CD4-positive, alpha-beta memory T cell (primary cell): ENCODE data around the gene TEAD3. TPM values are rescaled to one million over a fixed set of nuclear protein-coding genes. Genes with fewer than 3 reads are reported as not detected.
A peak's percentile ranks its signal among the peaks of the same experiment; 100 is the strongest.

Experiments used
- CTCF ChIA-PET: fragments of 350-600 bp; sonication (Branson Sonifier 250); formaldehyde crosslinking; loops from one replicate; lab custom pipeline; 2021; ENCODE audit warnings: inconsistent platforms; ENCODE audit not compliant: partially characterized antibody; lab: Charles Lee
- POLR2A ChIA-PET: fragments of 350-600 bp; sonication (Branson Sonifier 250); formaldehyde crosslinking; loops from one replicate; lab custom pipeline; 2021; ENCODE audit not compliant: partially characterized antibody; lab: Charles Lee
- DNase-seq, 5 donors: peaks; one replicate each; pipeline versions ENCODE4 v3.0.0 to v3.0.0-alpha.2; 2020 to 2022; ENCODE audit warnings: mixed read lengths in 1 of 5
- H3K27ac ChIP-seq: one replicate; pipeline ENCODE4 v1.7.0; 2013; ENCODE audit warnings: low read depth, low read length
- H3K27me3 ChIP-seq: 2 replicates; pipeline ENCODE4 v1.7.0; 2013; ENCODE audit warnings: mild to moderate bottlenecking, low read length, moderate library complexity; ENCODE audit not compliant: insufficient read depth
- H3K36me3 ChIP-seq: 2 replicates; pipeline ENCODE4 v1.7.0; 2013; ENCODE audit warnings: mild to moderate bottlenecking, low read length, moderate library complexity; ENCODE audit not compliant: insufficient read depth
- H3K4me1 ChIP-seq: 2 replicates; pipeline ENCODE4 v1.7.0; 2013; ENCODE audit warnings: mild to moderate bottlenecking, low read length, moderate library complexity; ENCODE audit not compliant: insufficient read depth
- H3K4me3 ChIP-seq, 2 donors: one replicate each; pipeline ENCODE4 v1.7.0; 2013; ENCODE audit warnings: low read length in 2 of 2, mild to moderate bottlenecking in 1 of 2
- H3K9me3 ChIP-seq, 2 donors: one replicate each; pipeline ENCODE4 v1.7.0; 2013; ENCODE audit warnings: low read length in 2 of 2, control low read depth in 1 of 2; ENCODE audit not compliant: control insufficient read depth in 1 of 2
- H3K27ac Mint-ChIP-seq, 7 donors: one replicate each; pipeline ENCODE4 v1.8.0; 2020 to 2021; ENCODE audit warnings: mixed read lengths in 7 of 7, mild to moderate bottlenecking in 6 of 7, inconsistent platforms in 3 of 7, moderate library complexity in 3 of 7
- H3K27me3 Mint-ChIP-seq, 2 donors: one replicate each; pipeline ENCODE4 v1.8.0; 2020 to 2021; ENCODE audit warnings: mixed read lengths in 2 of 2
- H3K36me3 Mint-ChIP-seq, 2 donors: one replicate each; pipeline ENCODE4 v1.8.0; 2020 to 2021; ENCODE audit warnings: mixed read lengths in 2 of 2, inconsistent platforms in 1 of 2, mild to moderate bottlenecking in 1 of 2
- H3K4me1 Mint-ChIP-seq, 4 donors: one replicate each; pipeline ENCODE4 v1.8.0; 2020 to 2021; ENCODE audit warnings: mixed read lengths in 4 of 4, mild to moderate bottlenecking in 1 of 4
- H3K4me3 Mint-ChIP-seq, 8 donors: one replicate each; pipeline ENCODE4 v1.8.0; 2020 to 2021; ENCODE audit warnings: mixed read lengths in 8 of 8, mild to moderate bottlenecking in 7 of 8, moderate library complexity in 6 of 8, inconsistent platforms in 3 of 8
- H3K9me3 Mint-ChIP-seq, 8 donors: one replicate each; pipeline ENCODE4 v1.8.0; 2020 to 2021; ENCODE audit warnings: mixed read lengths in 8 of 8, mild to moderate bottlenecking in 5 of 8, inconsistent platforms in 3 of 8, moderate library complexity in 1 of 8
- intact Hi-C: fragments of 100-400 bp; cut with micrococcal nuclease; formaldehyde crosslinking; loops from one replicate; pipeline ENCODE4 v1.15.1; 2023
- polyA plus RNA-seq, 2 donors: library from polyadenylated mRNA; unstranded; fragments of 300-500 nt; fragmentation: Illumina TruSeq; gene quantifications; one replicate each; pipeline ENCODE4 v1.2.3, GENCODE V29; 2021
- total RNA-seq, 2 experiments: library from RNA; stranded (reverse); gene quantifications; one replicate each; pipeline ENCODE4 v1.2.3, GENCODE V29; 2021

TEAD3 gene
- total and polyA plus RNA-seq, 4 experiments from 2014 or later, result 0.08 to 0.20 TPM; not detected in 2

DNA sequence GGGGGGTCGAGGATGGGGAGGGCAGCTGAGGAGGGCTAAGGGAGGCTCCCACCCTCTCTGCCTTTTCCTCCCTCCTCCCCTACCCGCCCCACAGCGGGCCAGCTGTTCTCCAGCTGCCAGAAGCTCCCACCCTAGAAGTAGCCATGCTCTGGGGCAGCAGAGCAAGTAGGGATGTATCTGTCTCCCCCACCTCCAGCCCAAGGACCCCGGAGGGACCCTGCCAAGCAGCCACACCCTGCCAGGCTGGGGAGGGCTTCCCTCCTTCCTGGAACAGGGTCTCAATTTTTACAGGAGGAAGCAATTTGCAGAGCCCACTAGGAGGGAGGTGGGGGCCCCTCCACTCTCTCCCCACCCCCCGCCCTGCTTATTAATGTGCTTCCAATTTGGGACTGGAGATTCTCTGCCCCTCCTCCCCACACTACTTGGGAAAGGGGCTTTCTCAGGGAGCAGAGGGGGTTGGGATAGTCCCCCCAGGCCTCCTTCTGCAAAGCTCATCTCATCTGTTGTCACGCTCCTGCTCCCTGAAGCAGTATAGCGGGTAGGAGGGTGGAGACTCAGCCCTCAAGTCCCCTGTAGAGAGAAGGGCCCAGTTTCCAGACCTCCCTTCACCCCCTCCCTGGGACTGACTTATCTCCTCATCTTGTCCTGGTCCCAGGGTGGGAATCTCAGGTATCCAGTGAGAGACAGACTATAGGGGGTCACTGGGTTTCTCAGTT, 4.5 kb downstream of the TEAD3 start:
- Histone ChIP-seq H3K27ac (no peak overlapping the region), H3K36me3 (no peaks in the 10 kb centered on the region), H3K27me3 (no peaks in the 10 kb centered on the region), H3K4me3 (no peak overlapping the region), H3K4me1 (no peaks in the 10 kb centered on the region), H3K9me3 (no peaks in the 10 kb centered on the region)
- no peak for DNase-seq
- no peaks in the 10 kb centered on the region for H3K36me3 Mint-ChIP-seq
- no peak overlapping the region for H3K4me3 Mint-ChIP-seq
- POLR2A ChIA-PET, result interaction anchor here (1.1 kb wide), 1 partner anchor 19 kb away, joined by 3 read pairs; no protein-coding TSS in a partner anchor
- no peaks in the 10 kb centered on the region for H3K27me3 Mint-ChIP-seq
- peaks cover 10 to 25% (median 14%) of the 10 kb centered on the region in 4 donors for H3K4me1 Mint-ChIP-seq
- no peaks in the 10 kb centered on the region for H3K9me3 Mint-ChIP-seq
- peak overlapping the region in 1 of 7 donors; percentile 10 for H3K27ac Mint-ChIP-seq
- CTCF ChIA-PET, result no interaction called here
- intact Hi-C loops, result no loop called here

GRCh38 chr6:35491558-35492257, 5.2 kb downstream of the TEAD3 start:
- Histone ChIP-seq H3K27me3 (no peaks in the 10 kb centered on the region), H3K36me3 (no peaks in the 10 kb centered on the region), H3K4me3 (no peak overlapping the region), H3K9me3 (no peaks in the 10 kb centered on the region), H3K27ac (no peak overlapping the region), H3K4me1 (no peaks in the 10 kb centered on the region)
- H3K4me3 Mint-ChIP-seq, result no peak overlapping the region
- no peak overlapping the region for H3K27ac Mint-ChIP-seq
- no peaks in the 10 kb centered on the region for H3K27me3 Mint-ChIP-seq
- intact Hi-C loops, result no loop called here
- H3K4me1 Mint-ChIP-seq, result peaks cover 10 to 25% (median 14%) of the 10 kb centered on the region in 4 donors
- POLR2A ChIA-PET, result interaction anchor here (0.6 to 1.1 kb wide), 2 partner anchors 18 to 22 kb away, joined by 3 read pairs; no protein-coding TSS in a partner anchor
- CTCF ChIA-PET, result no interaction called here
- H3K36me3 Mint-ChIP-seq, result no peaks in the 10 kb centered on the region
- DNase-seq, result no peak
- H3K9me3 Mint-ChIP-seq, result no peaks in the 10 kb centered on the region

- POLR2A ChIA-PET, result interaction anchor here (0.6 to 1.1 kb wide), 2 partner anchors 18 to 22 kb away, joined by 3 read pairs; no protein-coding TSS in a partner anchor
- Mint-ChIP-seq H3K4me3 (no peak overlapping the region), H3K27me3 (no peaks in the 10 kb centered on the region), H3K9me3 (no peaks in the 10 kb centered on the region), H3K36me3 (no peaks in the 10 kb centered on the region), H3K27ac (peak overlapping the region in 2 of 7 donors; percentile 13 to 53), H3K4me1 (peaks cover 10 to 25% (median 14%) of the 10 kb centered on the region in 4 donors)
- CTCF ChIA-PET, result no interaction called here
- H3K4me1 ChIP-seq, result no peaks in the 10 kb centered on the region
- intact Hi-C loops, result no loop called here
- DNase-seq, result no peak
- H3K4me3 ChIP-seq, result no peak overlapping the region
- H3K36me3 ChIP-seq, result no peaks in the 10 kb centered on the region
- H3K27me3 ChIP-seq, result no peaks in the 10 kb centered on the region
- no peaks in the 10 kb centered on the region for H3K9me3 ChIP-seq
- H3K27ac ChIP-seq, result no peak overlapping the region
These were observed 5.9 kb downstream of the TEAD3 start for GRCh38 chr6:35490821-35491557.

DNA sequence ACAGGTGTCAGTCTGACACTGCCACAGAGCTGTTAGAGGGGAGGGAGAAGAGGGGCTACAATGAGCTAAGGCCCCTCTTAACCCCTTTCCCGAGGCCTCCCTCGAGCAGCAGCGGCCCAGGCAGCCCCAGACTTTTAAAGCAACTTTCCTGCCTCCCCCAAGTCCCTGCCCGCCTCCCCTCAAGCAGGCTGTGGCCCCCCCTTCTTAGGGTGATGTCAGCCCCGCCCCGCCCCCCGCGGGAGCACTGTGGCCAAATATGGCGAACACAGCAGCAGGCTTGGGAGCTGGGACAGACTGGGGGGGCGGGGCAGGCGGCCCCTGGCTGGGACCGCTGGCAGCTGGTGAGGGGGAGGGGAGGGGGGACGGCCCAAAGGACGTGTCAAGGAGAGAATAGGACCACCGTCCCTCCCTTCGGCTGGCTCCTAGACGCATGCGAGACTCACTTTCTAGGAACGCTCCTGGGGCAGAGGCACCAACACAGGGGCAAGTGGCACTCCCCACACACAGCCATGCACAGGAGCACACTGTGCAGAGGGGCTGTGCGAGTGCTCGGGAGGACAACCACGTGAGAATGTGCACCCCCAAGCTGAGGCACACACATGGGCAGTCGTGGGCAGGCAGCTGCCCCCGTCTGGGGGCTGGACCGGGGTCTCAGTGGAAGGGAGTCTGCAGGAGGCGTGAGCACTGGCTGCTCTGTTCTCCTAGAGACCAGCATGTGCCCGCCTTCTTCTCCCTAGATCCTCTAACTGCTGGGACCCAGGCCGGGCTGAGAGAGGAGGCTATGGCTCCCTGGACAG, 6.7 kb downstream of the TEAD3 start:
- Histone ChIP-seq H3K4me1 (no peaks in the 10 kb centered on the region), H3K27ac (no peak overlapping the region), H3K9me3 (no peaks in the 10 kb centered on the region), H3K27me3 (no peaks in the 10 kb centered on the region), H3K4me3 (no peak overlapping the region), H3K36me3 (no peaks in the 10 kb centered on the region)
- H3K36me3 Mint-ChIP-seq, result no peaks in the 10 kb centered on the region
- H3K4me3 Mint-ChIP-seq, result no peak overlapping the region
- H3K27ac Mint-ChIP-seq, result no peak overlapping the region
- intact Hi-C loops, result no loop called here
- CTCF ChIA-PET, result no interaction called here
- no peak for DNase-seq
- H3K4me1 Mint-ChIP-seq, result peaks cover 10 to 18% (median 14%) of the 10 kb centered on the region in 4 donors
- H3K27me3 Mint-ChIP-seq, result no peaks in the 10 kb centered on the region
- POLR2A ChIA-PET, result no interaction called here
- H3K9me3 Mint-ChIP-seq, result no peaks in the 10 kb centered on the region

DNA sequence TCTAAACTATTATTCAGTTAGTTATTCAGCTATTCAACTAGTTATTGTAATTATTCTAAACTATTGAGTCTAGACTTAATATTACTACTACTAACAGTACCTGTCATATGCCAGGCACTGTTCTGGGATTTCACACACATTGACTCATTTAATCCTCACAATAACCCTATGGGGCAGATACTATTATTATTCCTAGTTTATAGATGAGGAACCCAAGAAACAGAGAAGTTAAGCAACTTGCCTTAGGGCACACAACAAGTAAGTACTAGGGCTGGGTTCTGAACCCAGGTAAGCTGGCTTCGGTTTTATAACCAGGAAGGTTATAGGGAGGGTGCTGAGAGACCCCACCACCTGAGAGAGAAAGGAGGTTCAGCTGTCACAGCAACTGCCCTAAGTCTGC, 7.8 kb downstream of the TEAD3 start:
- no peaks in the 10 kb centered on the region for H3K36me3 Mint-ChIP-seq
- intact Hi-C loops, result no loop called here
- Histone ChIP-seq H3K4me3 (no peak overlapping the region), H3K9me3 (no peaks in the 10 kb centered on the region), H3K4me1 (no peaks in the 10 kb centered on the region), H3K36me3 (no peaks in the 10 kb centered on the region), H3K27ac (no peak overlapping the region), H3K27me3 (no peaks in the 10 kb centered on the region)
- no peaks in the 10 kb centered on the region for H3K9me3 Mint-ChIP-seq
- no peak overlapping the region for H3K4me3 Mint-ChIP-seq
- CTCF ChIA-PET, result no interaction called here
- POLR2A ChIA-PET, result no interaction called here
- H3K4me1 Mint-ChIP-seq, result peaks cover 7 to 12% (median 10%) of the 10 kb centered on the region in 4 donors
- H3K27me3 Mint-ChIP-seq, result no peaks in the 10 kb centered on the region
- DNase-seq, result no peak
- no peak overlapping the region for H3K27ac Mint-ChIP-seq

DNA sequence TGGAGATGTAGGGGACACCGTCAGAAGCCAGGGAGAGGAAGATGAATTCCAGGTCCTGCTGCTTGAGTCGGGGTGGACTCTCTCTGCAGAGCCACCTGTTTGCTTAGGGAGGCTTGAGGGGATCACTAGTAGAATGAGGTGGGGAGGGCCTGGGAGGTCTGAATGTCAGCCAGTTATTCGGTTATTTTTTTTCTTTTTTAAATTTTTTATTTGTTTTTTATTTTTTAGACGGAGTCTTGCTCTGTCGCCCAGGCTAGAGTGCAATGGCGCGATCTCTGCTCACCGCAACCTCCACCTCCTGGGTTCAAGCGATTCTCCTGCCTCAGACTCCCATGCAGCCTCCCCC, 8.4 kb downstream of the TEAD3 start:
- no peaks in the 10 kb centered on the region for H3K9me3 ChIP-seq
- peak overlapping the region in 2 of 7 donors; percentile 24 to 42 for H3K27ac Mint-ChIP-seq
- H3K4me1 ChIP-seq, result no peaks in the 10 kb centered on the region
- H3K36me3 ChIP-seq, result no peaks in the 10 kb centered on the region
- no peaks in the 10 kb centered on the region for H3K27me3 Mint-ChIP-seq
- H3K27ac ChIP-seq, result no peak overlapping the region
- H3K4me3 Mint-ChIP-seq, result no peak overlapping the region
- no peak for DNase-seq
- no peaks in the 10 kb centered on the region for H3K36me3 Mint-ChIP-seq
- intact Hi-C loops, result no loop called here
- H3K27me3 ChIP-seq, result no peaks in the 10 kb centered on the region
- ChIA-PET CTCF (no interaction called here), POLR2A (no interaction called here)
- H3K4me3 ChIP-seq, result no peak overlapping the region
- no peaks in the 10 kb centered on the region for H3K9me3 Mint-ChIP-seq
- peaks cover 4 to 9% (median 5%) of the 10 kb centered on the region in 4 donors for H3K4me1 Mint-ChIP-seq
